Duodenal mucosa (tissue), 2 donors: ENCODE measurements around the gene HTR2C.
"Not testable (repeated sequence)": the region's sequence is repeated elsewhere in the genome, so short reads cannot be mapped to it uniquely, and the experiment has no call there.

Experiments used
- H3K27ac ChIP-seq: one replicate; pipeline ENCODE4 v1.7.0; 2013; ENCODE audit warnings: low read depth, low read length
- H3K27me3 ChIP-seq, 2 donors: one replicate each; pipeline ENCODE4 v1.7.0; 2013; ENCODE audit warnings: low read length in 2 of 2, control low read depth in 1 of 2; ENCODE audit not compliant: insufficient read depth in 2 of 2, control insufficient read depth in 1 of 2
- H3K36me3 ChIP-seq, 2 donors: one replicate each; pipeline ENCODE4 v1.7.0; 2013; ENCODE audit warnings: low read length in 2 of 2, control low read depth in 1 of 2; ENCODE audit not compliant: insufficient read depth in 2 of 2, control insufficient read depth in 1 of 2
- H3K4me1 ChIP-seq, 2 donors: one replicate each; pipeline ENCODE4 v1.7.0; 2013; ENCODE audit warnings: low read length in 2 of 2, control low read depth in 1 of 2; ENCODE audit not compliant: insufficient read depth in 2 of 2, control insufficient read depth in 1 of 2
- H3K4me3 ChIP-seq, 2 donors: one replicate each; pipeline ENCODE4 v1.7.0; 2013; ENCODE audit warnings: low read length in 2 of 2, low read depth in 1 of 2
- H3K9ac ChIP-seq, 2 donors: one replicate each; pipeline ENCODE4 v1.7.0; 2013; ENCODE audit warnings: low read length in 2 of 2, low read depth in 1 of 2
- H3K9me3 ChIP-seq, 2 donors: one replicate each; pipeline ENCODE4 v1.7.0; 2013; ENCODE audit warnings: low read length in 2 of 2, control low read depth in 1 of 2; ENCODE audit not compliant: control insufficient read depth in 1 of 2

HTR2C gene

DNA sequence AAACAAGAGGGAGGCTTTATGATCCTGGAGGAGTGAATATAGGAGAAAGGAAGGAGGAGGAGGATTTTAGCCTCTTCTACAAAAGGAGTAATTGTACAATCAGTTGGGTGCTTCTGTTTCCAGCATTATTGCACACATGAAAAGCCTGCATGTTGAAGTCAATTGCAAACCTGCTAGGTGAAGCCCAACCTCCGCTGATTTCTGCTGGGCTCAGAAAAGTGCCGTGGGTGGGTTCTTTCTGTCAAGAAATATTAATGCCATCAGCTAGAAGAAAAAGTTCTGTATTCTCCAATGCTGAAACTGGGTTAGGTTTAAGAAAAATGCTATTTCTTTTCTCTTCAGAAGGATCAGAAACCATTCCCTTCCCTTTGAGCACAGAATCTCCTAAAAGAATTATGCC lies 349.4 kb downstream of the HTR2C start:
- H3K9ac ChIP-seq, H3K9me3 ChIP-seq, H3K27me3 ChIP-seq: not testable (repeated sequence)

DNA sequence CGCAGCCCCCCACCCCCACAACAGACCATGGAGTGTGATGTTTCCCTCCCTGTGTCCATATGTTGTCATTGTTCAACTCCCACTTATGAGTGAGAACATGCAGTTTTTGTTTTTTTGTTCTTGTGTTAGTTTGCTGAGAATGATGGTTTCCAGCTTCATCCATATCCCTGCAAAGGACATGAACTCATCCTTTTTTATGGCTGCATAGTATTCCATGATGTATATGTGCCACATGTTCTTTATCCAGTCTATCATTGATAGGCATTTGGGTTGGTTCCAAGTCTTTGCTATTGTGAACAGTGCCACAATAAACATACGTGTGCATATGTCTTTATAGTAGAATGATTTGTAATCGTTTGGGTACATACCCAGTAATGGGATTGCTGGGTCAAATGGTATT lies 353.2 kb downstream of the HTR2C start:
- H3K36me3 ChIP-seq, H3K9me3 ChIP-seq, H3K9ac ChIP-seq, H3K4me3 ChIP-seq, H3K27me3 ChIP-seq, H3K27ac ChIP-seq, H3K4me1 ChIP-seq: not testable (repeated sequence)

More for the DNA sequence above, 349.4 kb downstream of the HTR2C start:
- H3K27ac ChIP-seq, H3K4me3 ChIP-seq, H3K4me1 ChIP-seq, H3K36me3 ChIP-seq: not testable (repeated sequence)

DNA sequence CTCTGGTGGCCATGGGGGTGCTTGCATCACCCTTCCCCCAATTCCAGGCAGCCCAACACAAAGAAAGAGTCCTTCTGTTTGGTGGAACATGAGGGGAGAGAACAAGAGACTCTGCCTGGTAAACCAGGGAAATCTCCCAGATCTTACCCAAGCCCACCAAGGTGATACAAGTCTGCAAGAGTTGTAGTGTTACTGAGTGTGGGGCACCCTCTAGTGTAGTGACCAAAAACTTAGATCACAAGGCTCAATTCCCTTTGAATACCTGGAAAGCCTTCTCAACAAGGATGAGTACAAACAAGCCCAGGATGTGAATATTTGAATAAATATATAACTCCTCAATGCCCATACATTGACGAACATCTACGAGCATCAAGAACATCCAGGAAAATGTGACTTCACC lies 368.8 kb downstream of the HTR2C start:
- no peaks in the 10 kb centered on the region for H3K27me3 ChIP-seq
- no peaks in the 10 kb centered on the region for H3K36me3 ChIP-seq
- H3K27ac ChIP-seq, result no peak overlapping the region
- no peaks in the 10 kb centered on the region for H3K9me3 ChIP-seq
- no peak overlapping the region for H3K9ac ChIP-seq
- H3K4me1 ChIP-seq, result no peaks in the 10 kb centered on the region
- no peak overlapping the region for H3K4me3 ChIP-seq
